NCI-H1417 (cell line): ENCODE results near the gene NSUN5.
"Not testable (repeated sequence)": the region's sequence is repeated elsewhere in the genome, so short reads cannot be mapped to it uniquely, and the experiment has no call there.

Experiments
- DNase-seq, 3 experiments: peaks; one replicate each; lab custom pipeline; 2025; lab: John Stamatoyannopoulos, UW

Gene NSUN5

GRCh38 chr7:73325424-73325823 is 16.8 kb upstream of the NSUN5 start:
- DNase-seq, result peak in 1 of 3 experiments; percentile 10

GRCh38 chr7:73324081-73324845 is 15.6 kb upstream of the NSUN5 start:
- peak; percentile 48 to 87 (median 61) for DNase-seq

- DNase-seq, result not testable (repeated sequence)
These were observed 14.9 kb upstream of the NSUN5 start for GRCh38 chr7:73323434-73324080.

- DNase-seq, result not testable (repeated sequence)
These were observed 11.4 kb upstream of the NSUN5 start for GRCh38 chr7:73320009-73320408.

GRCh38 chr7:73319541-73319940 is 10.9 kb upstream of the NSUN5 start:
- not testable (repeated sequence) for DNase-seq

GRCh38 chr7:73318656-73319204 is 10.1 kb upstream of the NSUN5 start:
- DNase-seq, result not testable (repeated sequence)

GRCh38 chr7:73316521-73316920 is 7.9 kb upstream of the NSUN5 start:
- no peak for DNase-seq

- no peak for DNase-seq
These were observed 5.6 kb upstream of the NSUN5 start for GRCh38 chr7:73314271-73314670.

- DNase-seq, result no peak
These were observed 4.9 kb upstream of the NSUN5 start for GRCh38 chr7:73313521-73313906.

- DNase-seq, result no peak
These were observed 4.3 kb upstream of the NSUN5 start for GRCh38 chr7:73312831-73313520.

- not testable (repeated sequence) for DNase-seq
These were observed 2.8 kb upstream of the NSUN5 start for GRCh38 chr7:73311421-73311820.

- no peak for DNase-seq
These were observed 457 bp downstream of the NSUN5 start for GRCh38 chr7:73308074-73308664.

- DNase-seq, result no peak
These were observed 1.2 kb downstream of the NSUN5 start for GRCh38 chr7:73307436-73307835.

- DNase-seq, result not testable (repeated sequence)
These were observed 3.8 kb downstream of the NSUN5 start for GRCh38 chr7:73304612-73305387.

- DNase-seq, result no peak
These were observed 4.6 kb downstream of the NSUN5 start for GRCh38 chr7:73304071-73304470.

- DNase-seq, result no peak
These were observed 5.1 kb downstream of the NSUN5 start for GRCh38 chr7:73303546-73303945.

- DNase-seq, result not testable (repeated sequence)
These were observed 5.8 kb downstream of the NSUN5 start for GRCh38 chr7:73302846-73303245.

GRCh38 chr7:73301108-73301507 is 7.5 kb downstream of the NSUN5 start:
- DNase-seq, result not testable (repeated sequence)

- not testable (repeated sequence) for DNase-seq
These were observed 8.8 kb downstream of the NSUN5 start for GRCh38 chr7:73299812-73300211.

- not testable (repeated sequence) for DNase-seq
These were observed 10.9 kb downstream of the NSUN5 start for GRCh38 chr7:73297706-73298105.

GRCh38 chr7:73297235-73297634 is 11.4 kb downstream of the NSUN5 start:
- DNase-seq, result not testable (repeated sequence)
